K562 treated with DMSO at 1 percent for 24 hours (cell line): ENCODE measurements around the gene PTCD1. TPM values are rescaled to one million over a fixed set of nuclear protein-coding genes. Genes with fewer than 3 reads are reported as not detected.

Source experiments
- total RNA-seq: library from RNA; unstranded; fragments of 300-600 nt; gene quantifications from 2 replicates; pipeline ENCODE4 v1.2.3, GENCODE V29; 2022; ENCODE audit warnings: low read depth; ENCODE audit not compliant: insufficient read depth

Gene PTCD1
- total RNA-seq = 14.0 and 15.7 TPM in 2 replicates

GRCh38 chr7:99438573-99439480 is at the start of gene PTCD1, which contains the start of gene CPSF4:
Gene PTCD1, minus strand, starts transcription at chr7:99438798. Its CDS starts 3,556 bp downstream, at chr7:99435242.
Gene CPSF4, plus strand, starts transcription at chr7:99438943. Its CDS starts 140 bp downstream, at chr7:99439083.

GRCh38 chr7:99472561-99473314 is 34.1 kb upstream of the PTCD1 start, which contains the start of gene ZNF789:
Gene ZNF789, plus strand, starts transcription at chr7:99472890. Its CDS starts 3,567 bp downstream, at chr7:99476457.

GRCh38 chr7:99408379-99409191 is 30.0 kb downstream of the PTCD1 start, which contains the start of the genes BUD31 and PDAP1:
Gene BUD31, plus strand, starts transcription at chr7:99408969. Its CDS starts 2,124 bp downstream, at chr7:99411093.
Gene PDAP1, minus strand, starts transcription at chr7:99408597. Its CDS starts 49 bp downstream, at chr7:99408548.

GRCh38 chr7:99374111-99375064 is 64.2 kb downstream of the PTCD1 start, which contains the start of gene ARPC1B:
Gene ARPC1B, plus strand, starts transcription at chr7:99374730. Its CDS starts 10,985 bp downstream, at chr7:99385715.

Other genes starting within 250 kb of the PTCD1 start
- not detected in 2 replicates for gene KPNA7, start 230.7 kb downstream of the PTCD1 start, total RNA-seq
- gene MYH16, start 166.0 kb downstream of the PTCD1 start, total RNA-seq = not detected in 2 replicates
- gene ARPC1A, start 112.9 kb downstream of the PTCD1 start, total RNA-seq = 122 and 135 TPM in 2 replicates
- 1,077 and 1,088 TPM in 2 replicates for gene ARPC1B, start 64.1 kb downstream of the PTCD1 start, total RNA-seq
- 162 and 168 TPM in 2 replicates for gene PDAP1, start 30.2 kb downstream of the PTCD1 start, total RNA-seq
- gene BUD31, start 29.8 kb downstream of the PTCD1 start, total RNA-seq = 177 and 213 TPM in 2 replicates
- 104 TPM in 2 replicates for gene CPSF4, start 145 bp upstream of the PTCD1 start, total RNA-seq
- gene ATP5MF, start 27.4 kb upstream of the PTCD1 start, total RNA-seq = 1,250 and 1,342 TPM in 2 replicates
- gene ZNF789, start 34.1 kb upstream of the PTCD1 start, total RNA-seq = 10.0 and 16.6 TPM in 2 replicates
- gene ZNF394, start 61.5 kb upstream of the PTCD1 start, total RNA-seq = 26.7 and 30.4 TPM in 2 replicates
- 11.7 and 12.9 TPM in 2 replicates for gene ZKSCAN5, start 65.9 kb upstream of the PTCD1 start, total RNA-seq
- 5.2 and 6.4 TPM in 2 replicates for gene FAM200A, start 113.3 kb upstream of the PTCD1 start, total RNA-seq
- 61.0 and 64.6 TPM in 2 replicates for gene ZNF655, start 119.8 kb upstream of the PTCD1 start, total RNA-seq
- 0.42 and 1.1 TPM in 2 replicates for gene TMEM225B, start 159.5 kb upstream of the PTCD1 start, total RNA-seq
- gene ZSCAN25, start 178.1 kb upstream of the PTCD1 start, total RNA-seq = 10.4 and 11.2 TPM in 2 replicates
- gene CYP3A5, start 241.2 kb upstream of the PTCD1 start, total RNA-seq = 4.8 and 6.7 TPM in 2 replicates